Neural cell (in vitro differentiated cells): ENCODE data around the gene ASPRV1.

Experiments
- MXI1 ChIP-seq: fragments of 450-650 bp; conservative IDR thresholded peaks from 2 replicates; pipeline ENCODE4 v1.6.1; 2014; ENCODE audit warnings: antibody characterized with exemption, mild to moderate bottlenecking; ENCODE audit not compliant: poor library complexity, severe bottlenecking
- REST ChIP-seq: IDR thresholded peaks from 2 replicates; pipeline ENCODE4 v1.6.1; 2012; ENCODE audit warnings: borderline replicate concordance
- TF ChIP-seq, protein P1 (sequence below): fragments of 450-650 bp; IDR thresholded peaks from 2 replicates; pipeline ENCODE4 v1.5.1; 2014; ENCODE audit warnings: antibody characterized with exemption, mild to moderate bottlenecking, moderate library complexity; ENCODE audit not compliant: poor library complexity, severe bottlenecking

DNA sequence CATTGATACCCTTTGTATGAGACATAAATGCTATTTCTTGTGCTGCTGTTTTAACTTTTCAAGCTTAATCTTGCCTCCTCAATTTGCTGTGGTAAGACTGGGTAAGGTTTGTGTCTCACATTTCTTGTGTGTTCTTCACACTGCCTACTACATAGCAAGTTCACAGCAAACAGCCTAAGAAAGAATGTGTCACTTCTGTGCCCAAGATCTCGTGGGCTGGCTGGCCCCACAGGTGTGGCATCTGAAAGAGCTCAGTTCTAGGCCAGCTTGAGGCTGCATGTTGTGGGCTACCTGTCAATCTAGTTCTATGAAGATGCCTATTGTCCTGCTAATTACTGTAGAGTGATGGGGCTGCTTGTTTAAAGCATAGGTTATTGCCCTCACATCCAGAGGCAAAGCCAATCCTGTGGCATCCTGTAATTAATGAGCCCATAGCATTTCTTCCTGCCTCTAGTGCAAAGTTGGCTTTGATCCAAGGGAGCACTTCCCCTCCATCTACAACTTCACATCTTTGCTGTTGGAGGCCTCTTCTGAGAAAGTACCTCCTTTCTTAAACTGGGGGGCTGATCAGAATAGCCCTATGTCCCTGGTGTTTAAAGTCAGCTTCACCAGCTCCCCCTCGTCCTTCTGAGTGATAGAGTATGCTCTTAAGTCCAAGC is 40.9 kb upstream of the ASPRV1 start:
- TF ChIP-seq, protein P1, sequence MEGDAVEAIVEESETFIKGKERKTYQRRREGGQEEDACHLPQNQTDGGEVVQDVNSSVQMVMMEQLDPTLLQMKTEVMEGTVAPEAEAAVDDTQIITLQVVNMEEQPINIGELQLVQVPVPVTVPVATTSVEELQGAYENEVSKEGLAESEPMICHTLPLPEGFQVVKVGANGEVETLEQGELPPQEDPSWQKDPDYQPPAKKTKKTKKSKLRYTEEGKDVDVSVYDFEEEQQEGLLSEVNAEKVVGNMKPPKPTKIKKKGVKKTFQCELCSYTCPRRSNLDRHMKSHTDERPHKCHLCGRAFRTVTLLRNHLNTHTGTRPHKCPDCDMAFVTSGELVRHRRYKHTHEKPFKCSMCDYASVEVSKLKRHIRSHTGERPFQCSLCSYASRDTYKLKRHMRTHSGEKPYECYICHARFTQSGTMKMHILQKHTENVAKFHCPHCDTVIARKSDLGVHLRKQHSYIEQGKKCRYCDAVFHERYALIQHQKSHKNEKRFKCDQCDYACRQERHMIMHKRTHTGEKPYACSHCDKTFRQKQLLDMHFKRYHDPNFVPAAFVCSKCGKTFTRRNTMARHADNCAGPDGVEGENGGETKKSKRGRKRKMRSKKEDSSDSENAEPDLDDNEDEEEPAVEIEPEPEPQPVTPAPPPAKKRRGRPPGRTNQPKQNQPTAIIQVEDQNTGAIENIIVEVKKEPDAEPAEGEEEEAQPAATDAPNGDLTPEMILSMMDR, result no peak
- TF ChIP-seq MXI1 (no peak), REST (no peak)
